H1 (cell line): ENCODE data around the gene LYZ. TPM values are rescaled to one million over a fixed set of nuclear protein-coding genes. Genes with fewer than 3 reads are reported as not detected.

Experiments used
- CTCF ChIA-PET: fragments of 300-600 bp; sonication (Branson Sonifier 250); formaldehyde crosslinking; loops from one replicate; lab custom pipeline; 2021; ENCODE audit not compliant: partially characterized antibody; lab: Charles Lee
- POLR2A ChIA-PET: fragments of 300-600 bp; sonication (Branson Sonifier 250); formaldehyde crosslinking; loops from one replicate; lab custom pipeline; 2021; ENCODE audit warnings: inconsistent platforms; ENCODE audit not compliant: partially characterized antibody; lab: Charles Lee
- DNase-seq, 2 experiments: peaks; one replicate each; pipeline versions ENCODE4 v3.0.0 to v3.0.0-alpha.2; 2010 to 2022; ENCODE audit warnings: low spot score in 2 of 2, low read depth in 1 of 2, mixed read lengths in 1 of 2
- FAIRE-seq: peaks from 2 replicates; lab custom pipeline; 2011; peaks lifted over from hg19 to GRCh38; lab: Jason Lieb, UNC
- H2AFZ ChIP-seq: 2 replicates; pipeline ENCODE4 v1.8.1; 2012; ENCODE audit warnings: low read length, inconsistent platforms
- H2AK5ac ChIP-seq: 2 replicates; pipeline ENCODE4 v1.6.1; 2013; ENCODE audit warnings: low read depth, low read length
- H2BK120ac ChIP-seq: replicated peaks from 2 replicates; pipeline ENCODE3; 2013; ENCODE audit warnings: low read depth, low read length, inconsistent platforms
- H2BK12ac ChIP-seq: 2 replicates; pipeline ENCODE4 v1.6.1; 2013; ENCODE audit warnings: low read depth, low read length
- H2BK15ac ChIP-seq: 2 replicates; pipeline ENCODE4 v1.6.1; 2013; ENCODE audit warnings: low read length
- H2BK20ac ChIP-seq: 2 replicates; pipeline ENCODE4 v1.6.1; 2013; ENCODE audit warnings: low read length
- H2BK5ac ChIP-seq: 2 replicates; pipeline ENCODE4 v1.6.1; 2013; ENCODE audit warnings: low read depth, low read length
- H3K14ac ChIP-seq: 2 replicates; pipeline ENCODE4 v1.6.1; 2013; ENCODE audit warnings: inconsistent platforms; ENCODE audit not compliant: insufficient read length
- H3K18ac ChIP-seq: 2 replicates; pipeline ENCODE4 v1.6.1; 2013; ENCODE audit warnings: low read length; ENCODE audit errors: extremely low read depth
- H3K23ac ChIP-seq: 2 replicates; pipeline ENCODE4 v1.6.1; 2013; ENCODE audit warnings: inconsistent platforms; ENCODE audit not compliant: insufficient read length
- H3K23me2 ChIP-seq: 2 replicates; pipeline ENCODE4 v1.6.1; 2013; ENCODE audit warnings: low read depth, low read length
- H3K27ac ChIP-seq: 2 replicates; pipeline ENCODE4 v1.6.1; 2011; ENCODE audit warnings: low read depth, low read length, inconsistent platforms
- H3K27me3 ChIP-seq, 4 experiments: replicated peaks in 1 of 4; 1 replicate in 1 of 4; 2 replicates in 3 of 4; pipeline versions ENCODE4 v1.6.1 to v1.8.1; 2011 to 2013; ENCODE audit warnings: low read length in 3 of 4, mild to moderate bottlenecking in 3 of 4, inconsistent platforms in 2 of 4, mixed read lengths in 2 of 4, moderate library complexity in 1 of 4; ENCODE audit not compliant: control insufficient read depth in 3 of 4, insufficient read depth in 3 of 4; ENCODE audit errors: extremely low read depth in 1 of 4
- H3K36me3 ChIP-seq, 4 experiments: 2 replicates each; pipeline versions ENCODE4 v1.6.1 to v1.8.1; 2011 to 2013; ENCODE audit warnings: mild to moderate bottlenecking in 4 of 4, low read length in 3 of 4, moderate library complexity in 2 of 4, control low read depth in 1 of 4, inconsistent platforms in 1 of 4; ENCODE audit not compliant: insufficient read depth in 4 of 4, control insufficient read depth in 2 of 4
- H3K4ac ChIP-seq: replicated peaks from 2 replicates; pipeline ENCODE3; 2013; ENCODE audit warnings: low read length, low read depth, mixed read lengths, inconsistent platforms; ENCODE audit not compliant: insufficient read length
- H3K4me1 ChIP-seq, 4 experiments: replicated peaks in 1 of 4; 1 replicate in 1 of 4; 2 replicates in 3 of 4; pipeline versions ENCODE4 v1.6.1 to v1.8.1; 2011 to 2013; ENCODE audit warnings: low read length in 3 of 4, inconsistent platforms in 2 of 4, mixed read lengths in 1 of 4; ENCODE audit not compliant: insufficient read depth in 4 of 4, control insufficient read depth in 3 of 4
- H3K4me2 ChIP-seq, 2 experiments: 2 replicates each; pipeline versions ENCODE4 v1.6.1 to v1.8.1; 2011 to 2013; ENCODE audit warnings: low read depth in 2 of 2, low read length in 2 of 2, control low read depth in 1 of 2, inconsistent platforms in 1 of 2, mild to moderate bottlenecking in 1 of 2; ENCODE audit not compliant: insufficient read depth in 1 of 2
- H3K4me3 ChIP-seq, 4 experiments: fragments of 200-600, 300-600 bp in 1 of 4; sonication (generic), shearing (Covaris generic), sonication (Bioruptor Twin) in 1 of 4; 2 replicates each; pipeline versions ENCODE4 v1.5.1 to v1.8.1; 2011 to 2016; ENCODE audit warnings: low read length in 4 of 4, low read depth in 3 of 4, control low read depth in 2 of 4, inconsistent platforms in 2 of 4, mild to moderate bottlenecking in 2 of 4, mixed read lengths in 1 of 4, moderate library complexity in 1 of 4; ENCODE audit not compliant: insufficient read depth in 2 of 4; ENCODE audit errors: extremely low read depth in 1 of 4
- H3K56ac ChIP-seq: replicated peaks from 2 replicates; pipeline ENCODE3; 2013; ENCODE audit warnings: low read depth, mild to moderate bottlenecking, mixed read lengths, low read length, inconsistent platforms; ENCODE audit not compliant: insufficient read length
- H3K79me1 ChIP-seq: 2 replicates; pipeline ENCODE4 v1.6.1; 2013; ENCODE audit warnings: low read depth, low read length, control low read depth
- H3K79me2 ChIP-seq, 2 experiments: 2 replicates each; pipeline versions ENCODE4 v1.6.1 to v1.8.1; 2012 to 2013; ENCODE audit warnings: low read length in 2 of 2, mild to moderate bottlenecking in 2 of 2, inconsistent platforms in 1 of 2; ENCODE audit not compliant: insufficient read depth in 2 of 2, control insufficient read depth in 1 of 2
- H3K9ac ChIP-seq, 4 experiments: replicated peaks in 1 of 4; 1 replicate in 1 of 4; 2 replicates in 3 of 4; pipeline versions ENCODE4 v1.6.1 to v1.8.1; 2011 to 2013; ENCODE audit warnings: low read depth in 3 of 4, low read length in 3 of 4, control low read depth in 2 of 4, mild to moderate bottlenecking in 2 of 4, moderate library complexity in 2 of 4, inconsistent platforms in 1 of 4; ENCODE audit errors: extremely low read depth in 1 of 4
- H3K9me3 ChIP-seq, 2 experiments: 2 replicates each; pipeline versions ENCODE4 v1.6.1 to v1.8.1; 2012 to 2013; ENCODE audit warnings: mild to moderate bottlenecking in 2 of 2, moderate library complexity in 2 of 2, control low read depth in 1 of 2, inconsistent platforms in 1 of 2, low read depth in 1 of 2, low read length in 1 of 2, mixed read lengths in 1 of 2; ENCODE audit not compliant: insufficient read depth in 2 of 2
- H4K20me1 ChIP-seq, 2 experiments: replicated peaks in 1 of 2; 2 replicates each; pipeline versions ENCODE3 to v1.8.1; 2011 to 2013; ENCODE audit warnings: inconsistent platforms in 2 of 2, low read length in 2 of 2, mild to moderate bottlenecking in 1 of 2; ENCODE audit not compliant: insufficient read depth in 2 of 2, control insufficient read depth in 1 of 2
- H4K5ac ChIP-seq: 2 replicates; pipeline ENCODE4 v1.6.1; 2013; ENCODE audit warnings: low read length, low read depth, mixed read lengths, inconsistent platforms; ENCODE audit not compliant: insufficient read length
- H4K8ac ChIP-seq: 2 replicates; pipeline ENCODE4 v1.8.0; 2013; ENCODE audit warnings: mild to moderate bottlenecking, moderate library complexity, low read length, inconsistent platforms; ENCODE audit not compliant: insufficient read depth; ENCODE audit errors: extremely low read depth
- H4K91ac ChIP-seq: replicated peaks from 2 replicates; pipeline ENCODE3; 2013; ENCODE audit warnings: low read length, mixed read lengths, inconsistent platforms; ENCODE audit not compliant: insufficient read length
- ATF2 ChIP-seq: IDR thresholded peaks from 2 replicates; pipeline ENCODE4 v1.6.1; 2012; ENCODE audit warnings: low read length, inconsistent platforms
- ATF3 ChIP-seq: IDR thresholded peaks from 2 replicates; pipeline ENCODE4 v1.6.1; 2011; ENCODE audit warnings: low read depth, mild to moderate bottlenecking, low read length; ENCODE audit not compliant: insufficient read depth
- KDM4A ChIP-seq: IDR thresholded peaks from one replicate; pipeline ENCODE4 v1.7.1; 2012; ENCODE audit warnings: low read depth, mild to moderate bottlenecking, moderate library complexity, low read length, inconsistent platforms; ENCODE audit not compliant: severe bottlenecking
- SAP30 ChIP-seq: fragments of 300-600 bp; sonication (generic); IDR thresholded peaks from 2 replicates; pipeline ENCODE4 v1.7.1; 2012; ENCODE audit warnings: low read length, moderate library complexity, mild to moderate bottlenecking, inconsistent platforms; ENCODE audit not compliant: insufficient read depth, insufficient replicate concordance
- SIN3A ChIP-seq, 2 experiments: IDR thresholded peaks in 1 of 2; conservative IDR thresholded peaks in 1 of 2; 2 replicates each; pipeline ENCODE4 v1.6.1; 2011 to 2012; ENCODE audit warnings: low read length in 2 of 2, improper control_type of control experiment in 1 of 2, low read depth in 1 of 2, mild to moderate bottlenecking in 1 of 2
- SIRT6 ChIP-seq: IDR thresholded peaks from one replicate; pipeline ENCODE4 v1.7.1; 2012; ENCODE audit warnings: low read length, inconsistent platforms
- ZNF274 ChIP-seq: IDR thresholded peaks from 2 replicates; pipeline ENCODE4 v1.7.0; 2012; ENCODE audit warnings: low read length, borderline replicate concordance; ENCODE audit errors: extremely low read depth
- WGBS, 2 experiments: shearing (Covaris generic) in 1 of 2; methylation state at CpG; one replicate each; pipeline versions ENCODE4 v1.1.6 to v1.1.7; 2013 to 2015; ENCODE audit warnings: low lambda C conversion rate in 2 of 2, mixed read lengths in 2 of 2, inconsistent platforms in 1 of 2, low coverage in 1 of 2, missing lambda C conversion rate in 1 of 2; ENCODE audit not compliant: insufficient replicate concordance in 2 of 2, insufficient coverage in 1 of 2, insufficient read length in 1 of 2; ENCODE audit errors: extremely low coverage in 1 of 2, missing lambda C conversion rate in 1 of 2; 5-methylcytosine and 5-hydroxymethylcytosine counted together
- polyA plus RNA-seq, 7 experiments: library from polyadenylated mRNA; depleted of rRNA in 3 of 7; stranded (reverse) in 5 of 7; unstranded in 2 of 7; fragments of >200 nt in 5 of 7; fragments of 200-250 nt in 2 of 7; gene quantifications; 1 replicate in 5 of 7; 2 replicates in 1 of 7; 4 replicates in 1 of 7; pipeline versions ENCODE4 v1.2.1 to v1.2.3, GENCODE V29; 2011 to 2013; ENCODE audit warnings: missing spikeins in 2 of 7, mixed read lengths in 2 of 7
- total RNA-seq: library from RNA; stranded (reverse); fragmentation: NEBNext Ultra II Directional; extraction: Animal tissue kit (Norgen Biotek cat#: 25700); gene quantifications from 2 replicates; pipeline ENCODE4 v1.2.1, GENCODE V29; 2021

LYZ gene
- total and polyA plus RNA-seq, 2 of the 8 experiments (the other 6 are each of a cell fraction or from before 2014, with no cell fraction given): not detected

GRCh38 chr12:69331909-69332684 is 16.1 kb upstream of the LYZ start:
- H3K36me3 ChIP-seq: no peaks in the 10 kb centered on the region
- H4K8ac ChIP-seq: peak overlapping the region; percentile 59; the same call in 1 of the 2 replicates
- H3K79me2 ChIP-seq: no peaks in the 10 kb centered on the region
- H3K56ac ChIP-seq: no peak overlapping the region
- H3K18ac ChIP-seq: peak overlapping the region; percentile 38; the same call in 1 of the 2 replicates
- POLR2A ChIA-PET: no interaction called here
- no peak overlapping the region for H3K27ac ChIP-seq
- H4K20me1 ChIP-seq: no peaks in the 10 kb centered on the region
- no peak overlapping the region for H3K4ac ChIP-seq
- H2BK5ac ChIP-seq: peak overlapping the region; percentile 58
- no peaks in the 10 kb centered on the region for H3K79me1 ChIP-seq
- TF ChIP-seq SIN3A (conservative IDR thresholded peaks at IDR 0.05 in 1 of 2, IDR thresholded peaks at IDR 0.05 in 1 of 2; ENCODE audit: low read depth in 1 of 2, low read length in 2 of 2) (no peak), KDM4A (no peak), SAP30 (no peak), ATF3 (no peak), ZNF274 (no peak), SIRT6 (no peak), ATF2 (no peak)
- 83% methylated on average over 18 of the region's 20 CpGs; no CpG with 5 or more reads in 1 of the 2 experiments for WGBS, 2 experiments
- peak overlapping the region; percentile 87 for H2AFZ ChIP-seq
- peak overlapping the region; percentile 61 to 81; a peak in 2 of 4 replicates for H3K4me2 ChIP-seq
- H3K23me2 ChIP-seq: no peaks in the 10 kb centered on the region
- no peak overlapping the region for H3K4me3 ChIP-seq
- H2AK5ac ChIP-seq: no peak overlapping the region
- H3K27me3 ChIP-seq: no peaks in the 10 kb centered on the region
- no peak overlapping the region for H3K14ac ChIP-seq
- 0 out of 2 replicates have a peak overlapping the region, but pooled peaks have one; percentile 21 for H2BK20ac ChIP-seq
- peak overlapping the region; percentile 61; the same call in 1 of the 2 replicates for H2BK15ac ChIP-seq
- no peak overlapping the region for H3K9ac ChIP-seq
- peaks cover 0 to 27% (median 9%) of the 10 kb centered on the region in 4 experiments; a peak in 3 of 7 replicates for H3K4me1 ChIP-seq
- FAIRE-seq (no peak), DNase-seq (no peak)
- CTCF ChIA-PET: interaction anchor here (0.8 to 2.3 kb wide), 7 partner anchors 10 to 298 kb away, joined by 3 to 7 read pairs (median 5); partner anchors contain the start of gene LYZ
- peak overlapping the region; percentile 11 for H4K91ac ChIP-seq
- no peak overlapping the region for H4K5ac ChIP-seq
- peak overlapping the region; percentile 31 for H2BK120ac ChIP-seq
- peak overlapping the region; percentile 77 for H2BK12ac ChIP-seq
- no peak overlapping the region for H3K23ac ChIP-seq
- no peaks in the 10 kb centered on the region for H3K9me3 ChIP-seq
